Astrocyte (in vitro differentiated cells and primary cell): Measurements from ENCODE around the gene C1S. TPM values are rescaled to one million over a fixed set of nuclear protein-coding genes. Genes with fewer than 3 reads are reported as not detected.
A peak's percentile ranks its signal among the peaks of the same experiment; 100 is the strongest.

Experiments
- DNase-seq: peaks from one replicate; pipeline ENCODE4 v3.0.0-alpha.2; 2010; ENCODE audit warnings: low read depth
- FAIRE-seq: peaks from 2 replicates; lab custom pipeline; 2011; peaks lifted over from hg19 to GRCh38; lab: Jason Lieb, UNC
- H2AFZ ChIP-seq: 2 replicates; pipeline ENCODE4 v1.6.0; 2012; ENCODE audit warnings: low read depth, low read length, inconsistent platforms
- H3K27ac ChIP-seq: 2 replicates; pipeline ENCODE4 v1.5.1; 2011; ENCODE audit warnings: low read depth, low read length, inconsistent platforms
- H3K27me3 ChIP-seq: 2 replicates; pipeline ENCODE4 v1.6.0; 2011; ENCODE audit warnings: low read length, inconsistent platforms; ENCODE audit not compliant: insufficient read depth
- H3K36me3 ChIP-seq: 2 replicates; pipeline ENCODE4 v1.5.1; 2011; ENCODE audit warnings: low read length, inconsistent platforms; ENCODE audit not compliant: insufficient read depth
- H3K4me1 ChIP-seq: 2 replicates; pipeline ENCODE4 v1.5.1; 2011; ENCODE audit warnings: low read length, inconsistent platforms; ENCODE audit not compliant: insufficient read depth
- H3K4me2 ChIP-seq: 2 replicates; pipeline ENCODE4 v1.6.0; 2012; ENCODE audit warnings: low read length, inconsistent platforms
- H3K4me3 ChIP-seq: 2 replicates; pipeline ENCODE4 v1.5.1; 2011; ENCODE audit warnings: low read depth, mild to moderate bottlenecking, low read length, inconsistent platforms; ENCODE audit not compliant: insufficient read depth
- H3K79me2 ChIP-seq: 2 replicates; pipeline ENCODE4 v1.6.0; 2012; ENCODE audit warnings: mild to moderate bottlenecking, low read length, inconsistent platforms; ENCODE audit not compliant: insufficient read depth
- H3K9ac ChIP-seq: 2 replicates; pipeline ENCODE4 v1.6.0; 2012; ENCODE audit warnings: mild to moderate bottlenecking, low read length, inconsistent platforms
- H3K9me3 ChIP-seq: 2 replicates; pipeline ENCODE4 v1.5.1; 2012; ENCODE audit warnings: low read depth, mild to moderate bottlenecking, low read length, inconsistent platforms; ENCODE audit not compliant: insufficient read depth
- H4K20me1 ChIP-seq: 2 replicates; pipeline ENCODE4 v1.6.0; 2012; ENCODE audit warnings: low read length, inconsistent platforms; ENCODE audit not compliant: insufficient read depth
- H3K27ac Mint-ChIP-seq: one replicate; pipeline ENCODE4 v1.8.0; 2021; ENCODE audit warnings: mild to moderate bottlenecking, mixed read lengths; ENCODE audit not compliant: unreplicated experiment
- H3K27me3 Mint-ChIP-seq: one replicate; pipeline ENCODE4 v1.8.0; 2021; ENCODE audit warnings: low read depth, mixed read lengths; ENCODE audit not compliant: unreplicated experiment
- H3K36me3 Mint-ChIP-seq: one replicate; pipeline ENCODE4 v1.8.0; 2021; ENCODE audit warnings: low read depth, mixed read lengths; ENCODE audit not compliant: unreplicated experiment
- H3K4me1 Mint-ChIP-seq: one replicate; pipeline ENCODE4 v1.8.0; 2021; ENCODE audit warnings: low read depth, mixed read lengths; ENCODE audit not compliant: unreplicated experiment
- H3K4me3 Mint-ChIP-seq: one replicate; pipeline ENCODE4 v1.8.0; 2021; ENCODE audit warnings: mild to moderate bottlenecking, moderate library complexity, mixed read lengths; ENCODE audit not compliant: unreplicated experiment
- H3K9me3 Mint-ChIP-seq: one replicate; pipeline ENCODE4 v1.8.0; 2021; ENCODE audit warnings: mild to moderate bottlenecking, mixed read lengths; ENCODE audit not compliant: unreplicated experiment
- EZH2 ChIP-seq: IDR thresholded peaks from 2 replicates; pipeline ENCODE4 v1.6.1; 2012; ENCODE audit warnings: mild to moderate bottlenecking, low read length, inconsistent platforms; ENCODE audit not compliant: insufficient read depth
- total RNA-seq: library from RNA; stranded (reverse); gene quantifications from 2 replicates; pipeline ENCODE4 v1.2.1, GENCODE V29; 2021
- TF ChIP-seq, protein P1 (sequence below): IDR thresholded peaks from 2 replicates; pipeline ENCODE4 v1.5.1; 2011; ENCODE audit warnings: low read depth, mild to moderate bottlenecking, inconsistent platforms, low read length, moderate library complexity; ENCODE audit not compliant: insufficient read depth

Gene C1S
- total RNA-seq, 1 donor from 2014 or later = 5.2 TPM

- Histone ChIP-seq H3K4me1 (no peaks in the 10 kb centered on the region), H2AFZ (no peak overlapping the region), H3K79me2 (no peaks in the 10 kb centered on the region), H3K4me2 (no peak overlapping the region), H3K36me3 (no peaks in the 10 kb centered on the region), H3K9ac (no peak overlapping the region), H3K27me3 (peaks cover 9% of the 10 kb centered on the region), H3K9me3 (no peaks in the 10 kb centered on the region), H3K27ac (no peak overlapping the region), H4K20me1 (no peaks in the 10 kb centered on the region), H3K4me3 (no peak overlapping the region)
- peaks cover 2% of the 10 kb centered on the region for H3K9me3 Mint-ChIP-seq
- DNase-seq (no peak), FAIRE-seq (no peak)
- H3K27me3 Mint-ChIP-seq = peaks cover 3% of the 10 kb centered on the region
- no peak overlapping the region for H3K27ac Mint-ChIP-seq
- H3K36me3 Mint-ChIP-seq = peaks cover 2% of the 10 kb centered on the region
- no peak overlapping the region for H3K4me3 Mint-ChIP-seq
- TF ChIP-seq, protein P1, sequence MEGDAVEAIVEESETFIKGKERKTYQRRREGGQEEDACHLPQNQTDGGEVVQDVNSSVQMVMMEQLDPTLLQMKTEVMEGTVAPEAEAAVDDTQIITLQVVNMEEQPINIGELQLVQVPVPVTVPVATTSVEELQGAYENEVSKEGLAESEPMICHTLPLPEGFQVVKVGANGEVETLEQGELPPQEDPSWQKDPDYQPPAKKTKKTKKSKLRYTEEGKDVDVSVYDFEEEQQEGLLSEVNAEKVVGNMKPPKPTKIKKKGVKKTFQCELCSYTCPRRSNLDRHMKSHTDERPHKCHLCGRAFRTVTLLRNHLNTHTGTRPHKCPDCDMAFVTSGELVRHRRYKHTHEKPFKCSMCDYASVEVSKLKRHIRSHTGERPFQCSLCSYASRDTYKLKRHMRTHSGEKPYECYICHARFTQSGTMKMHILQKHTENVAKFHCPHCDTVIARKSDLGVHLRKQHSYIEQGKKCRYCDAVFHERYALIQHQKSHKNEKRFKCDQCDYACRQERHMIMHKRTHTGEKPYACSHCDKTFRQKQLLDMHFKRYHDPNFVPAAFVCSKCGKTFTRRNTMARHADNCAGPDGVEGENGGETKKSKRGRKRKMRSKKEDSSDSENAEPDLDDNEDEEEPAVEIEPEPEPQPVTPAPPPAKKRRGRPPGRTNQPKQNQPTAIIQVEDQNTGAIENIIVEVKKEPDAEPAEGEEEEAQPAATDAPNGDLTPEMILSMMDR = no peak
- TF ChIP-seq EZH2 = no peak
- no peaks in the 10 kb centered on the region for H3K4me1 Mint-ChIP-seq
These were observed 21.9 kb upstream of the C1S start for GRCh38 chr12:7038591-7038990.

DNA sequence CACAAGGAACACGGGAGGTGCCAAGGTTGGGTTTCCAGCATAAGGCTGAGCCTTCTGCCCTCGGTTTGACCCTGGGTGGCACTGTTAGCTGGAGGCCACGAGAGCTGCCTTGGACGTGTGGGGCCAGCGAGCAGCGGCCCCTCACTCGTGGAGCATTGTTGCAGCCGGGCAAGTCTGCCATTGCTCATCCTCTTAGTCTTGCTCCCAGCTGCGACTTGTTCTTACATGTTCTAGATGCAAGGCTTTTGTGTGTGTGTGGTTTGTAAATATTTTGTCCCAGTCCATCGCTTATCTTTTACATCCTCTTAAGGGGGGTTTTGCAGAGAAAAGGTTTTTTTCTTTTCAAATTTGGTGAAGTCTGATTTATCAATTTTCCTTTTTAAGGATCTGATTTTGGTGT, 21.1 kb upstream of the C1S start:
- Mint-ChIP-seq H3K36me3 (peaks cover 2% of the 10 kb centered on the region), H3K4me3 (no peak overlapping the region), H3K27ac (no peak overlapping the region), H3K4me1 (no peaks in the 10 kb centered on the region), H3K9me3 (peaks cover 2% of the 10 kb centered on the region), H3K27me3 (peaks cover 3% of the 10 kb centered on the region)
- Histone ChIP-seq H2AFZ (peak overlapping the region; percentile 18), H4K20me1 (no peaks in the 10 kb centered on the region), H3K4me2 (no peak overlapping the region), H3K4me3 (no peak overlapping the region), H3K27ac (no peak overlapping the region), H3K27me3 (peaks cover 9% of the 10 kb centered on the region), H3K4me1 (no peaks in the 10 kb centered on the region), H3K79me2 (no peaks in the 10 kb centered on the region), H3K9ac (no peak overlapping the region), H3K36me3 (no peaks in the 10 kb centered on the region), H3K9me3 (no peaks in the 10 kb centered on the region)
- FAIRE-seq = no peak
- DNase-seq = no peak
- TF ChIP-seq EZH2 = no peak
- TF ChIP-seq, protein P1 = no peak

DNA sequence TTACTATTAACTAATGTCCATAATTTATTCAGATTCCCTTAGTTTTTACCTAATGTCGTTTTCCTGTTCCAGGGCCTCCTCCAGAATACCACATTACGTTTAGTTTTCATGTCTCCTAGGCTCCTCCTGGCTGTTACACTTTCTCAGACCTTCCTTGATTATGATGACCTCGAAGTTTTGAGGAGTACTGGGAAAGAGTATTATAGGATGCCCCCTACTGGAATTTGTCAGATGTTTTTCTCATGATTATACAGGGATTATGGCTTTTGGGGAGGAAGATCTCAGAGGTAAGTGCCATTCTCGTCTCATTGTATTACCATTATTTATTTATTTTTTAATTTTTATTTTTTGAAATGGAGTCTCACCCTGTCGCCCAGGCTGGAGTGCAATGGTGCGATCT, 17.7 kb upstream of the C1S start:
- no peak for DNase-seq
- Histone ChIP-seq H3K27me3 (peaks cover 4% of the 10 kb centered on the region), H3K9me3 (no peaks in the 10 kb centered on the region), H3K9ac (no peak overlapping the region), H3K4me1 (no peaks in the 10 kb centered on the region), H2AFZ (no peak overlapping the region), H4K20me1 (no peaks in the 10 kb centered on the region), H3K4me3 (no peak overlapping the region), H3K27ac (no peak overlapping the region), H3K79me2 (no peaks in the 10 kb centered on the region), H3K36me3 (no peaks in the 10 kb centered on the region), H3K4me2 (no peak overlapping the region)
- H3K36me3 Mint-ChIP-seq = peaks cover 4% of the 10 kb centered on the region
- no peak for FAIRE-seq
- no peak overlapping the region for H3K27ac Mint-ChIP-seq
- peaks cover 8% of the 10 kb centered on the region for H3K27me3 Mint-ChIP-seq
- no peak overlapping the region for H3K4me3 Mint-ChIP-seq
- TF ChIP-seq EZH2 = no peak
- TF ChIP-seq, protein P1 = peak; percentile 16
- peaks cover 2% of the 10 kb centered on the region for H3K9me3 Mint-ChIP-seq
- no peaks in the 10 kb centered on the region for H3K4me1 Mint-ChIP-seq
